Measurements from ENCODE around the gene HPGD. TPM values are rescaled to one million over a fixed set of nuclear protein-coding genes. Genes with fewer than 3 reads are reported as not detected.

HPGD gene
- total RNA-seq, result not detected in 2 replicates

- DNase-seq (ENCODE audit: low read depth, low spot score), result no peak
These were observed at the start of gene HPGD for GRCh38 chr4:174522183-174523024. TSS of gene HPGD (minus strand) at chr4:174522488. CDS start at chr4:174522451, 37 bp downstream.

- no peak for DNase-seq (ENCODE audit: low read depth, low spot score)
These were observed 42.2 kb upstream of the HPGD start for GRCh38 chr4:174564529-174564928.

- no peak for DNase-seq (ENCODE audit: low read depth, low spot score)
These were observed 41.1 kb upstream of the HPGD start for GRCh38 chr4:174563399-174563798.

GRCh38 chr4:174561560-174561959, 39.3 kb upstream of the HPGD start:
- DNase-seq (ENCODE audit: low read depth, low spot score), result no peak

- no peak for DNase-seq (ENCODE audit: low read depth, low spot score)
These were observed 37.6 kb upstream of the HPGD start for GRCh38 chr4:174559894-174560293.

GRCh38 chr4:174555789-174556630, 33.7 kb upstream of the HPGD start:
- DNase-seq (ENCODE audit: low read depth, low spot score), result no peak

GRCh38 chr4:174554231-174554728, 32.0 kb upstream of the HPGD start:
- DNase-seq (ENCODE audit: low read depth, low spot score), result no peak

- DNase-seq (ENCODE audit: low read depth, low spot score), result no peak
These were observed 31.5 kb upstream of the HPGD start for GRCh38 chr4:174553828-174554227.

- DNase-seq (ENCODE audit: low read depth, low spot score), result no peak
These were observed 30.7 kb upstream of the HPGD start for GRCh38 chr4:174553031-174553430.

GRCh38 chr4:174550541-174550940, 28.3 kb upstream of the HPGD start:
- no peak for DNase-seq (ENCODE audit: low read depth, low spot score)

GRCh38 chr4:174549721-174550120, 27.4 kb upstream of the HPGD start:
- no peak for DNase-seq (ENCODE audit: low read depth, low spot score)

GRCh38 chr4:174545268-174545667, 23.0 kb upstream of the HPGD start:
- no peak for DNase-seq (ENCODE audit: low read depth, low spot score)

GRCh38 chr4:174544496-174544895, 22.2 kb upstream of the HPGD start:
- no peak for DNase-seq (ENCODE audit: low read depth, low spot score)

GRCh38 chr4:174540175-174540574, 17.9 kb upstream of the HPGD start:
- DNase-seq (ENCODE audit: low read depth, low spot score), result no peak

- DNase-seq (ENCODE audit: low read depth, low spot score), result no peak
These were observed 17.3 kb upstream of the HPGD start for GRCh38 chr4:174539571-174539970.

- no peak for DNase-seq (ENCODE audit: low read depth, low spot score)
These were observed 16.6 kb upstream of the HPGD start for GRCh38 chr4:174538876-174539250.

GRCh38 chr4:174538123-174538875, 16.0 kb upstream of the HPGD start:
- no peak for DNase-seq (ENCODE audit: low read depth, low spot score)

GRCh38 chr4:174537634-174538033, 15.3 kb upstream of the HPGD start:
- DNase-seq (ENCODE audit: low read depth, low spot score), result no peak

GRCh38 chr4:174534461-174534860, 12.2 kb upstream of the HPGD start:
- DNase-seq (ENCODE audit: low read depth, low spot score), result no peak

GRCh38 chr4:174532445-174532844, 10.2 kb upstream of the HPGD start:
- no peak for DNase-seq (ENCODE audit: low read depth, low spot score)

GRCh38 chr4:174531486-174531885, 9.2 kb upstream of the HPGD start:
- DNase-seq (ENCODE audit: low read depth, low spot score), result no peak

GRCh38 chr4:174528226-174528625, 5.9 kb upstream of the HPGD start:
- DNase-seq (ENCODE audit: low read depth, low spot score), result no peak

Data from pulmonary artery endothelial cell (primary cell).